ENCODE data around the gene POU1F1.
"Not testable (repeated sequence)": the region's sequence is repeated elsewhere in the genome, so short reads cannot be mapped to it uniquely, and the experiment has no call there.

Gene POU1F1

DNA sequence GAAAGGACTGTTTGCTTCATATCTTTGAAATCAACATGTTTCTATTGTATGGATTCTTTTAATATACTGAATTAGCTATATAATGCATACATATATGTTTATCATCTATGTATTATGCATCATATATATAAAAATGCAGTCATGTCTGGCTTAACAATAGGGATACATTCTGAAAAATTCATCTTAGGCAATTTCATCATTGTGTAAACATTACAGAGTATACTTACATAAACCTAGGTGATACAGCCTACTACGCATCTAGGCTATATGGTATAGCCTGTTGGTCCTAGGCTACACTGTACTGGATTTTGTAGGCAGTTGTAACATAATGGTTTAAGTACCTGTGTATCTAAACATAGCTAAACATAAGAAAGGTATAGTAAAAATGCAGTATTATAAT lies 27.6 kb downstream of the POU1F1 start:
- no peak for DNase-seq

DNA sequence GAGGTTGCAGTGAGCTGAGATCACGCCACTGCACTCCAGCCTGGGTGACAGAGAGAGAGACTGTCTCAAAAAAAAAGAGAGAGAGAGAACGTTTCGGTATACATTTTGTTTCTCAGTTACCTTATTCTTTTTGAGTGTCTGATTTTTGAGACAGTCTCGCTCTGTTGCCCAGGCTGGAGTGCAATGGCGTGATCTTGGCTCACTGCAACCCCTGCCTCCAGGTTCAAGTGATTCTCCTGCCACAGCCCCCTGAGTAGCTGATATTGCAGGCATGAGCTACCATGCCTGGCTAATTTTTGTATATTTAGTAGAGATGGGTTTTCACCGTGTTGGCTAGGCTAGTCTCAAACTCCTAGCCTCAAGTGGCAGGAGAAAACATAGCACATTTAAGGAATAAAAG lies 28.2 kb downstream of the POU1F1 start:
- not testable (repeated sequence) for DNase-seq

- no peak for DNase-seq
Measured at GRCh38 chr3:87247430-87247773, 29.0 kb downstream of the POU1F1 start.

DNA sequence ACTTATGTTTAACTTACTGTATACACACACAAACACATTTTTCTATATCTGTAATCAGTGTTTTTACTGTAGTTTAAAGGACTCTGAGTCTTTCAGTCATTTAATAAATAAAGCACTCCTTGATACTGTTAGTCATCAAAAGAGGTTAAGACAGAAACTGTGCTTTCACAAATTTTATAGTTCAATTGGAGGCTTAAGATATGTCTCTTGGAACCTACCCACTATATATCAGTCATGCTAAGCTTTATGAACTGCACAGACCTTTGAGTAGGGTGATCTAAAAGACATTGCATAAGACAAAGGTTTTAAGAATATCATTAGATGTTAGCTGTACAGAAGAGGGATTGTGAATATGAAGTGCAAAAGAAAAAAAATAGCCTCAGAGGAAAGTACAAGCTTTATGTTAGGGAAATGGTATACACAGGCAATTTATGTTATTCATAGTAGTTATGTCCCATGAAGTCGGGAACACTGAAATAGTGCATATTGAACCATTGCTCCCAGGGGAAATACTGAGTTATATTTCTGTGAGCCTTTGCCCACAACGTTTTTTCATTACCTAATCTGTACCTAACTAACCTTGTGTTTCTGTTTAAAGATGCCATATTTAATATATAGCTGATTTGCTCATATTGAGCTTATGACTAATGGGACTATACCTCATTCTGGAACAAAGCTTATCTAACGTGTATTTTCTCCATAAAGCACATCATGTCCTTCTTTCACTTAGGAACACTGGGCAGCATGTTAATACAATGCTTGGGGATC lies 29.5 kb downstream of the POU1F1 start:
- no peak for DNase-seq

GRCh38 chr3:87236093-87236492 lies 40.3 kb downstream of the POU1F1 start:
- DNase-seq = no peak

- DNase-seq = no peak
Measured at GRCh38 chr3:87233805-87234204, 42.6 kb downstream of the POU1F1 start.

DNA sequence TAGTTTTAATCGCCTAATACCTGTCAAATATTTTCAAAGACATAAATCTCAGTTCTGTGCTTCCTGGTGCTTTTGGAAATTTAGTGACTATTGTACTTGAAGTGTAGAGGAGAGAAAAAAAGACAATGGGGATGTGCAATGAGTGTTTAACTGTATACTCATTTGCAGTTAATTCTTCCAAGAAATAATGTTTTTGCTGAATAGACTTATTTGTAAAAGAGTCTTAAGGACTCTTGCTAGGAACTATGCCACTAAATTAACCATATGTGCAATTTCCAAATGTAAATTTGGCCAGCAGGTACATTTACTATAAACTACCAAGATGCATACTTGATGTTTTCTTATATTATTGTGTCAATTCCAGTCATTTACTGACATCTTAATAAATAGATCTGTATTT lies 47.3 kb downstream of the POU1F1 start:
- DNase-seq = no peak

- no peak for DNase-seq
Measured at GRCh38 chr3:87228316-87228715, 48.1 kb downstream of the POU1F1 start.

DNA sequence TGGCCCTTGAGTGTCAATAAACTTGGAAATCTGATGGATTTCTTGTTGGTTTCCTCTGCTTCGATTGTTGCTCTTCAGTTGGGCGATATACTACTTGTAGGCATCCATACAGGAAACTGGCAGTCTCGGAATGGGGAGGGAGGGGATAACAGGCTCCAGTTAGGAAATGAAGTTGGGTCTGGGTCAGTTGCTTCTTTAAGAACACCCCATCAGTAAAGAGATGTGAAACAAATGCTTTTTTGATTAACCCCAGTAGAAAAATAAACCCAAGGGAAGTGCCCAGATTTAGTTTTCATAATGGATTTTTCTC lies 48.6 kb downstream of the POU1F1 start:
- DNase-seq = no peak

- peak; percentile 68 to 78 for DNase-seq
Measured at GRCh38 chr3:87227104-87227834, 49.1 kb downstream of the POU1F1 start, which contains the start of gene CHMP2B. Gene CHMP2B, plus strand, starts transcription at chr3:87227309. Its CDS starts 214 bp downstream, at chr3:87227523.

DNA sequence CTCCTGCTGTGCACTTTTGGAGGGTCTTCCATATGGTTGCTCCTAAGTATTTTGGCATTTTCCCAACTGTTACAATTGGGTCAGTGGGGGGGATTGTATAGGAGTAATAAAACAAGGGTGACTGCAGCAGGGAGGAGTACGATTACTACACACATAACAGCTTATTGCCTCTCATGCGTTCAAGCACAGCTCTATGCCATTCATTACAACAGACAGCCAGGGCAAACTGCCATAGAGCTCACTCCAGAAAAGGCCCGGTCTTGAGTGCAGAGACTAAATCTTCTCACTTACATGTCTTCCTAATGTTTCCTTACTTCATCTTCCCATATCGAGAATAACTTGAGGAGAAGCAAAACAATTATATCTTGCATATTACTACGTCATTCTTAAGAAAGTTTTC lies 50.7 kb downstream of the POU1F1 start:
- no peak for DNase-seq

- DNase-seq = no peak
Measured at GRCh38 chr3:87219611-87220010, 56.8 kb downstream of the POU1F1 start.

GRCh38 chr3:87218560-87218959 lies 57.8 kb downstream of the POU1F1 start:
- DNase-seq = no peak

Data from NCI-H1930 (cell line).